WTC11 (cell line): Measurements from ENCODE around the gene LCE6A. TPM values are rescaled to one million over a fixed set of nuclear protein-coding genes. Genes with fewer than 3 reads are reported as not detected.

Experiments used
- ATAC-seq: fragments of 200-7000 bp; cut with Tn5 transposase; 2 replicates; pipeline ENCODE4 v1.10.0; 2021; ENCODE audit warnings: mild to moderate bottlenecking, moderate library complexity
- CTCF ChIA-PET: fragments of 300-600 bp; sonication (Branson Sonifier 250); formaldehyde crosslinking; loops from one replicate; lab custom pipeline; 2021; ENCODE audit warnings: antibody characterized with exemption; lab: Charles Lee
- POLR2A ChIA-PET: fragments of 350-600 bp; sonication (Branson Sonifier 250); formaldehyde crosslinking; loops from one replicate; lab custom pipeline; 2021; ENCODE audit warnings: antibody characterized with exemption; lab: Charles Lee
- DNase-seq: peaks from one replicate; pipeline ENCODE4 v3.0.0; 2021; ENCODE audit warnings: low spot score
- H3K27ac Mint-ChIP-seq: 2 replicates; pipeline ENCODE4 v1.8.0; 2021; ENCODE audit warnings: mixed read lengths
- H3K27me3 Mint-ChIP-seq: 2 replicates; pipeline ENCODE4 v1.8.0; 2021; ENCODE audit warnings: low read depth, mild to moderate bottlenecking, moderate library complexity, mixed read lengths
- H3K36me3 Mint-ChIP-seq: 2 replicates; pipeline ENCODE4 v1.8.0; 2021; ENCODE audit warnings: mixed read lengths
- H3K4me1 Mint-ChIP-seq: 2 replicates; pipeline ENCODE4 v1.8.0; 2022; ENCODE audit warnings: mixed read lengths
- H3K4me3 Mint-ChIP-seq: 2 replicates; pipeline ENCODE4 v1.8.0; 2021; ENCODE audit warnings: mild to moderate bottlenecking, moderate library complexity, mixed read lengths
- H3K9me3 Mint-ChIP-seq: 2 replicates; pipeline ENCODE4 v1.8.0; 2021; ENCODE audit warnings: mixed read lengths
- AR ChIP-seq: fragments of 250-450 bp; sonication (Bioruptor Pico); IDR thresholded peaks from 2 replicates; pipeline ENCODE4 v1.9.0; 2021; ENCODE audit warnings: mild to moderate bottlenecking
- ATF6 ChIP-seq: sonication (generic); formaldehyde crosslinking; IDR thresholded peaks from 2 replicates; pipeline ENCODE4 v1.8.1; 2023; ENCODE audit warnings: mild to moderate bottlenecking, missing genetic modification reagents
- CDX4 ChIP-seq: fragments of 250-450 bp; sonication (Bioruptor Pico); IDR thresholded peaks from 2 replicates; pipeline ENCODE4 v1.9.0; 2021; ENCODE audit warnings: moderate library complexity, mild to moderate bottlenecking, inconsistent platforms, borderline replicate concordance
- CREM ChIP-seq: sonication (generic); formaldehyde crosslinking; IDR thresholded peaks from 2 replicates; pipeline ENCODE4 v1.8.1; 2022; ENCODE audit warnings: mild to moderate bottlenecking, missing genetic modification reagents, moderate library complexity
- CTCF ChIP-seq: fragments of 200-600 bp; IDR thresholded peaks from 2 replicates; pipeline ENCODE4 v1.8.0; 2022; ENCODE audit warnings: antibody characterized with exemption
- E2F4 ChIP-seq: sonication (generic); formaldehyde crosslinking; IDR thresholded peaks from 2 replicates; pipeline ENCODE4 v1.8.1; 2022; ENCODE audit warnings: low read depth, mild to moderate bottlenecking, moderate library complexity, missing genetic modification reagents, borderline replicate concordance
- FOXP1 ChIP-seq: sonication (generic); formaldehyde crosslinking; IDR thresholded peaks from 2 replicates; pipeline ENCODE4 v1.8.0; 2022; ENCODE audit warnings: missing genetic modification reagents, mild to moderate bottlenecking, moderate library complexity, borderline replicate concordance
- IRF2 ChIP-seq: sonication (generic); formaldehyde crosslinking; IDR thresholded peaks from 2 replicates; pipeline ENCODE4 v1.8.0; 2022; ENCODE audit warnings: low read depth, missing genetic modification reagents, borderline replicate concordance
- NR1H2 ChIP-seq: sonication (generic); formaldehyde crosslinking; IDR thresholded peaks from 2 replicates; pipeline ENCODE4 v1.9.0; 2021; ENCODE audit warnings: mild to moderate bottlenecking, moderate library complexity, missing genetic modification reagents
- OVOL2 ChIP-seq: fragments of 250-450 bp; sonication (Bioruptor Pico); IDR thresholded peaks from 2 replicates; pipeline ENCODE4 v1.9.0; 2021; ENCODE audit warnings: mild to moderate bottlenecking, borderline replicate concordance
- PRRX2 ChIP-seq: fragments of 250-450 bp; sonication (Bioruptor Pico); IDR thresholded peaks from 2 replicates; pipeline ENCODE4 v1.8.0; 2021; ENCODE audit warnings: mild to moderate bottlenecking
- RORB ChIP-seq: fragments of 250-450 bp; sonication (Bioruptor Pico); IDR thresholded peaks from 2 replicates; pipeline ENCODE4 v1.9.0; 2021; ENCODE audit warnings: mild to moderate bottlenecking
- SP1 ChIP-seq: sonication (generic); formaldehyde crosslinking; conservative IDR thresholded peaks from 2 replicates; pipeline ENCODE4 v1.8.1; 2022; ENCODE audit warnings: missing genetic modification reagents
- STAT6 ChIP-seq: sonication (generic); formaldehyde crosslinking; conservative IDR thresholded peaks from 2 replicates; pipeline ENCODE4 v1.8.1; 2023; ENCODE audit warnings: mild to moderate bottlenecking, low read depth, missing genetic modification reagents, moderate library complexity
- USF2 ChIP-seq: sonication (generic); formaldehyde crosslinking; IDR thresholded peaks from 2 replicates; pipeline ENCODE4 v1.8.1; 2023; ENCODE audit warnings: mild to moderate bottlenecking, missing genetic modification reagents, moderate library complexity
- ZNF138 ChIP-seq: sonication (generic); formaldehyde crosslinking; conservative IDR thresholded peaks from 2 replicates; pipeline ENCODE4 v1.8.1; 2022; ENCODE audit warnings: mild to moderate bottlenecking, moderate library complexity, missing genetic modification reagents
- ZNF423 ChIP-seq: fragments of 250-450 bp; sonication (Bioruptor Pico); IDR thresholded peaks from 2 replicates; pipeline ENCODE4 v2.1.2; 2022; ENCODE audit warnings: mild to moderate bottlenecking, moderate library complexity
- ZNF512 ChIP-seq: sonication (generic); formaldehyde crosslinking; IDR thresholded peaks from 2 replicates; pipeline ENCODE4 v1.8.1; 2022; ENCODE audit warnings: missing genetic modification reagents, borderline replicate concordance
- ZNF671 ChIP-seq: fragments of 250-450 bp; sonication (Bioruptor Pico); IDR thresholded peaks from 2 replicates; pipeline ENCODE4 v1.8.0; 2021; ENCODE audit warnings: mild to moderate bottlenecking
- ZSCAN18 ChIP-seq: fragments of 250-450 bp; sonication (Bioruptor Pico); IDR thresholded peaks from 2 replicates; pipeline ENCODE4 v2.1.2; 2022; ENCODE audit warnings: mild to moderate bottlenecking, moderate library complexity
- total RNA-seq: library from RNA; stranded (reverse); gene quantifications from 3 replicates; pipeline ENCODE4 v1.2.3, GENCODE V29; 2021

The LCE6A gene
- total RNA-seq, 1 experiment from 2014 or later: not detected

GRCh38 chr1:152861374-152861773 lies 18.7 kb downstream of the LCE6A start:
- ChIA-PET POLR2A (no interaction called here), CTCF (interaction anchor here (0.6 kb wide), 1 partner anchor 8 kb away, joined by 3 read pairs; no protein-coding TSS in a partner anchor)
- ATAC-seq (no peak), DNase-seq (no peak)
- H3K9me3 Mint-ChIP-seq: peaks cover 70% of the 10 kb centered on the region
- no peak overlapping the region for H3K4me3 Mint-ChIP-seq
- H3K36me3 Mint-ChIP-seq: peaks cover 50% of the 10 kb centered on the region
- no peak for TF ChIP-seq CREM (CRISPR knock-in tag)
- TF ChIP-seq AR: no peak
- no peak for TF ChIP-seq RORB (CRISPR knock-in tag)
- no peak for TF ChIP-seq ZNF138
- no peak for TF ChIP-seq IRF2
- no peak for TF ChIP-seq ATF6 (CRISPR knock-in tag)
- no peak for TF ChIP-seq PRRX2 (CRISPR knock-in tag)
- no peak for TF ChIP-seq ZNF423
- no peak for TF ChIP-seq NR1H2 (CRISPR knock-in tag)
- no peak for TF ChIP-seq STAT6 (CRISPR knock-in tag)
- peaks cover 10% of the 10 kb centered on the region; the same call in 1 of the 2 replicates for H3K27me3 Mint-ChIP-seq
- H3K27ac Mint-ChIP-seq: no peak overlapping the region
- H3K4me1 Mint-ChIP-seq: no peaks in the 10 kb centered on the region

- ATAC-seq (no peak), DNase-seq (no peak)
- H3K9me3 Mint-ChIP-seq: peaks cover 42% of the 10 kb centered on the region
- peaks cover 10% of the 10 kb centered on the region; the same call in 1 of the 2 replicates for H3K27me3 Mint-ChIP-seq
- CTCF ChIA-PET: interaction anchor here (1.2 kb wide), 1 partner anchor 14 kb away, joined by 5 read pairs; the partner anchor contains the start of gene SMCP
- H3K4me3 Mint-ChIP-seq: no peak overlapping the region
- POLR2A ChIA-PET: no interaction called here
- H3K4me1 Mint-ChIP-seq: no peaks in the 10 kb centered on the region
- H3K27ac Mint-ChIP-seq: no peak overlapping the region
- peaks cover 28% of the 10 kb centered on the region for H3K36me3 Mint-ChIP-seq
- TF ChIP-seq CDX4 (CRISPR knock-in tag): no peak
- no peak for TF ChIP-seq E2F4 (CRISPR knock-in tag)
- no peak for TF ChIP-seq ZNF423
- TF ChIP-seq ZSCAN18 (CRISPR knock-in tag): no peak
- TF ChIP-seq SP1: no peak
- TF ChIP-seq CTCF: no peak
- TF ChIP-seq USF2 (CRISPR knock-in tag): no peak
- TF ChIP-seq ZNF671 (CRISPR knock-in tag): no peak
- no peak for TF ChIP-seq FOXP1
- no peak for TF ChIP-seq ZNF512
- TF ChIP-seq OVOL2 (CRISPR knock-in tag): no peak
These were observed 21.8 kb downstream of the LCE6A start for GRCh38 chr1:152864443-152864842.
